ENCODE results near the gene CAPZA1. TPM values are rescaled to one million over a fixed set of nuclear protein-coding genes. Genes with fewer than 3 reads are reported as not detected.

The CAPZA1 gene
- total and polyA plus RNA-seq, 2 donors (not counting 1 experiment from before 2014, with no cell fraction given) = 201 to 262 TPM

- Histone ChIP-seq H4K20me1 (ENCODE audit: control insufficient read depth, extremely low read depth, insufficient read depth, low read length) (no peaks in the 10 kb centered on the region), H3K9me3 (ENCODE audit: control insufficient read depth, insufficient read depth, low read depth, low read length) (no peaks in the 10 kb centered on the region), H3K27ac (ENCODE audit: insufficient read depth, low read length) (no peak overlapping the region), H3K4me2 (ENCODE audit: extremely low read depth, insufficient read depth, low read length) (no peak overlapping the region), H3K4me3 (replicated peaks in 1 of 4; ENCODE audit: control extremely low read depth in 1 of 4, insufficient read depth in 1 of 4, low read depth in 3 of 4, low read length in 4 of 4) (no peak overlapping the region), H3K4me1 (ENCODE audit: control insufficient read depth, extremely low read depth, insufficient read depth, low read length) (peaks cover 3% of the 10 kb centered on the region), H3K9ac (ENCODE audit: insufficient read depth, low read length) (no peak overlapping the region), H2AFZ (ENCODE audit: low read length) (no peak overlapping the region), H3K79me2 (ENCODE audit: control insufficient read depth, insufficient read depth, low read length) (peaks cover 27% of the 10 kb centered on the region), H3K27me3 (ENCODE audit: control insufficient read depth, insufficient read depth, low read length) (no peaks in the 10 kb centered on the region), H3K36me3 (ENCODE audit: control insufficient read depth, insufficient read depth, low read length) (peaks cover 2% of the 10 kb centered on the region)
- peak; percentile 66 to 71 for TF ChIP-seq CTCF (conservative IDR thresholded peaks at IDR 0.05 in 1 of 2, IDR thresholded peaks at IDR 0.05 in 1 of 2; ENCODE audit: low read depth in 1 of 2, low read length in 2 of 2)
- no peak for TF ChIP-seq EZH2 (IDR thresholded peaks at IDR 0.05; ENCODE audit: low read length, missing control alignments)
- DNase-seq (ENCODE audit: low read depth in 2 of 2) = peak; percentile 37 to 74
Measured at GRCh38 chr1:112614460-112615065, 5.1 kb upstream of the CAPZA1 start.

- H3K9me3 ChIP-seq (ENCODE audit: control insufficient read depth, insufficient read depth, low read depth, low read length) = no peaks in the 10 kb centered on the region
- TF ChIP-seq EZH2 (IDR thresholded peaks at IDR 0.05; ENCODE audit: low read length, missing control alignments) (no peak), CTCF (conservative IDR thresholded peaks at IDR 0.05 in 1 of 2, IDR thresholded peaks at IDR 0.05 in 1 of 2; ENCODE audit: low read depth in 1 of 2, low read length in 2 of 2) (no peak)
- DNase-seq (ENCODE audit: low read depth in 2 of 2) = peak; percentile 32 to 42
Measured at GRCh38 chr1:112618114-112618720, 1.4 kb upstream of the CAPZA1 start.

GRCh38 chr1:112618721-112619517, 713 bp upstream of the CAPZA1 start, which contains the start of gene ST7L:
Gene ST7L, minus strand, starts transcription at chr1:112619141. Its CDS starts 28 bp downstream, at chr1:112619113.
- TF ChIP-seq EZH2 (IDR thresholded peaks at IDR 0.05; ENCODE audit: low read length, missing control alignments) (no peak), CTCF (conservative IDR thresholded peaks at IDR 0.05 in 1 of 2, IDR thresholded peaks at IDR 0.05 in 1 of 2; ENCODE audit: low read depth in 1 of 2, low read length in 2 of 2) (no peak)
- Histone ChIP-seq H3K27ac (ENCODE audit: insufficient read depth, low read length) (peak within 1 kb of the TSS; percentile 99), H2AFZ (ENCODE audit: low read length) (peak within 1 kb of the TSS; percentile 79), H3K79me2 (ENCODE audit: control insufficient read depth, insufficient read depth, low read length) (peaks cover 67% of the 10 kb centered on the region), H3K4me2 (ENCODE audit: extremely low read depth, insufficient read depth, low read length) (peak within 1 kb of the TSS; percentile 96), H3K9me3 (ENCODE audit: control insufficient read depth, insufficient read depth, low read depth, low read length) (no peaks in the 10 kb centered on the region), H3K4me1 (ENCODE audit: control insufficient read depth, extremely low read depth, insufficient read depth, low read length) (peaks cover 3% of the 10 kb centered on the region), H4K20me1 (ENCODE audit: control insufficient read depth, extremely low read depth, insufficient read depth, low read length) (peaks cover 2% of the 10 kb centered on the region), H3K27me3 (ENCODE audit: control insufficient read depth, insufficient read depth, low read length) (no peaks in the 10 kb centered on the region), H3K4me3 (replicated peaks in 1 of 4; ENCODE audit: control extremely low read depth in 1 of 4, insufficient read depth in 1 of 4, low read depth in 3 of 4, low read length in 4 of 4) (peak within 1 kb of the TSS; percentile 79 to 97 (median 91)), H3K36me3 (ENCODE audit: control insufficient read depth, insufficient read depth, low read length) (no peaks in the 10 kb centered on the region), H3K9ac (ENCODE audit: insufficient read depth, low read length) (peak within 1 kb of the TSS; percentile 96)
- DNase-seq (ENCODE audit: low read depth in 2 of 2) = peak; percentile 70 to 83

More at GRCh38 chr1:112618114-112618720, 1.4 kb upstream of the CAPZA1 start:
- peak overlapping the region; percentile 79 for H2AFZ ChIP-seq (ENCODE audit: low read length)
- H3K79me2 ChIP-seq (ENCODE audit: control insufficient read depth, insufficient read depth, low read length) = peaks cover 63% of the 10 kb centered on the region
- no peaks in the 10 kb centered on the region for H3K36me3 ChIP-seq (ENCODE audit: control insufficient read depth, insufficient read depth, low read length)
- peaks cover 3% of the 10 kb centered on the region for H3K4me1 ChIP-seq (ENCODE audit: control insufficient read depth, extremely low read depth, insufficient read depth, low read length)
- H3K27ac ChIP-seq (ENCODE audit: insufficient read depth, low read length) = peak overlapping the region; percentile 99
- H4K20me1 ChIP-seq (ENCODE audit: control insufficient read depth, extremely low read depth, insufficient read depth, low read length) = peaks cover 2% of the 10 kb centered on the region
- peak overlapping the region; percentile 79 to 97 (median 91) for H3K4me3 ChIP-seq (replicated peaks in 1 of 4; ENCODE audit: control extremely low read depth in 1 of 4, insufficient read depth in 1 of 4, low read depth in 3 of 4, low read length in 4 of 4)
- peak overlapping the region; percentile 82 for H3K4me2 ChIP-seq (ENCODE audit: extremely low read depth, insufficient read depth, low read length)
- H3K27me3 ChIP-seq (ENCODE audit: control insufficient read depth, insufficient read depth, low read length) = no peaks in the 10 kb centered on the region
- peak overlapping the region; percentile 96 for H3K9ac ChIP-seq (ENCODE audit: insufficient read depth, low read length)
